A549 (cell line): Measurements from ENCODE around the gene DDX10. TPM values are rescaled to one million over a fixed set of nuclear protein-coding genes. Genes with fewer than 3 reads are reported as not detected.

Source experiments
- ATAC-seq, 2 experiments: fragments of 200-7000 bp in 1 of 2; fragments of >200 bp in 1 of 2; cut with Nextera tagmentation in 1 of 2; cut with Tn5 transposase in 1 of 2; 3 replicates each; pipeline versions ENCODE4 v1.8.0 to v1.9.1; 2018 to 2020; ENCODE audit warnings: mild to moderate bottlenecking in 1 of 2, moderate library complexity in 1 of 2
- CTCF ChIA-PET: fragments of 300-600 bp; sonication (Branson Sonifier 250); formaldehyde crosslinking; extraction: SDS; loops from one replicate; lab custom pipeline; 2021; ENCODE audit warnings: antibody characterized with exemption, inconsistent platforms; lab: Yijun Ruan, JAX
- POLR2A ChIA-PET: fragments of 350-600 bp; formaldehyde crosslinking; extraction: SDS; loops from one replicate; lab custom pipeline; 2021; ENCODE audit warnings: antibody characterized with exemption, inconsistent platforms; lab: Yijun Ruan, JAX
- DNase-seq, 2 experiments: peaks; one replicate each; pipeline versions ENCODE4 v3.0.0 to v3.0.0-alpha.2; 2011 to 2016; ENCODE audit warnings: low read depth in 1 of 2, low spot score in 1 of 2
- FAIRE-seq: peaks from 2 replicates; lab custom pipeline; 2011; peaks lifted over from hg19 to GRCh38; lab: Jason Lieb, UNC
- H3K27ac ChIP-seq, 2 experiments: fragments of >200 bp; sonication (Bioruptor Twin); formaldehyde crosslinking; 3 replicates each; pipeline ENCODE4 v1.5.1; 2016 to 2017
- H3K4me1 ChIP-seq: fragments of >200 bp; sonication (Bioruptor Twin); formaldehyde crosslinking; 3 replicates; pipeline ENCODE4 v1.6.1; 2016
- H3K4me2 ChIP-seq: fragments of >200 bp; sonication (Bioruptor Twin); formaldehyde crosslinking; 3 replicates; pipeline ENCODE4 v1.6.1; 2016
- H3K4me3 ChIP-seq: fragments of >200 bp; sonication (Bioruptor Twin); formaldehyde crosslinking; 3 replicates; pipeline ENCODE4 v1.5.1; 2016
- H3K9me3 ChIP-seq: fragments of >200 bp; sonication (Bioruptor Twin); formaldehyde crosslinking; 3 replicates; pipeline ENCODE4 v1.6.1; 2016
- BCL3 ChIP-seq: fragments of >200 bp; sonication (Bioruptor Twin); formaldehyde crosslinking; IDR thresholded peaks from 3 replicates; pipeline ENCODE4 v1.6.1; 2016
- CEBPB ChIP-seq, 2 experiments: fragments of >200 bp in 1 of 2; sonication (Bioruptor Twin) in 1 of 2; formaldehyde crosslinking in 1 of 2; IDR thresholded peaks; 2 replicates each; pipeline ENCODE4 v1.6.1; 2012 to 2016
- CHD2 ChIP-seq: fragments of 150-350 bp; IDR thresholded peaks from 2 replicates; pipeline ENCODE4 v1.6.1; 2014; ENCODE audit warnings: low read length; ENCODE audit not compliant: partially characterized antibody
- CTCF ChIP-seq: fragments of >200 bp; sonication (Bioruptor Twin); formaldehyde crosslinking; IDR thresholded peaks from 3 replicates; pipeline ENCODE4 v1.5.1; 2016
- EP300 ChIP-seq, 2 experiments: fragments of >200 bp; sonication (Bioruptor Twin); formaldehyde crosslinking; IDR thresholded peaks; 2 replicates in 1 of 2; 3 replicates in 1 of 2; pipeline ENCODE4 v1.6.1; 2016 to 2017
- ESRRA ChIP-seq: fragments of 150-350 bp; IDR thresholded peaks from 2 replicates; pipeline ENCODE4 v1.6.1; 2014; ENCODE audit warnings: mild to moderate bottlenecking, low read length, borderline replicate concordance
- FOSB ChIP-seq: fragments of 250-450 bp; sonication (Bioruptor Pico); IDR thresholded peaks from 2 replicates; pipeline ENCODE4 v1.5.0; 2020; ENCODE audit warnings: mild to moderate bottlenecking, moderate library complexity
- HDAC2 ChIP-seq: fragments of 200-600 bp; sonication (generic); IDR thresholded peaks from 2 replicates; pipeline ENCODE4 v1.6.1; 2016
- HES2 ChIP-seq: fragments of >200 bp; sonication (Bioruptor Twin); formaldehyde crosslinking; IDR thresholded peaks from 2 replicates; pipeline ENCODE4 v1.6.1; 2016
- HMGXB4 ChIP-seq: fragments of 250-450 bp; sonication (Bioruptor Pico); IDR thresholded peaks from 2 replicates; pipeline ENCODE4 v1.5.0; 2021; ENCODE audit warnings: mild to moderate bottlenecking, moderate library complexity, borderline replicate concordance
- KDM1A ChIP-seq: fragments of 200-600 bp; sonication (generic); IDR thresholded peaks from 2 replicates; pipeline ENCODE4 v1.6.1; 2016; ENCODE audit warnings: low read depth, mild to moderate bottlenecking
- KDM5A ChIP-seq: fragments of 200-600 bp; sonication (generic); IDR thresholded peaks from 2 replicates; pipeline ENCODE4 v1.6.1; 2016; ENCODE audit warnings: antibody characterized with exemption, mild to moderate bottlenecking
- MAFK ChIP-seq: fragments of 450-650 bp; IDR thresholded peaks from 2 replicates; pipeline ENCODE4 v1.6.1; 2014; ENCODE audit not compliant: partially characterized antibody
- MYC ChIP-seq: IDR thresholded peaks from 2 replicates; pipeline ENCODE4 v1.6.1; 2012; ENCODE audit warnings: mild to moderate bottlenecking, inconsistent platforms, low read length, improper control_type of control experiment, borderline replicate concordance
- PHF8 ChIP-seq: fragments of 200-600 bp; sonication (generic); IDR thresholded peaks from 2 replicates; pipeline ENCODE4 v1.6.1; 2016; ENCODE audit warnings: low read depth, mild to moderate bottlenecking, antibody characterized with exemption, moderate library complexity, borderline replicate concordance
- POLR2AphosphoS2 ChIP-seq: conservative IDR thresholded peaks from 2 replicates; pipeline ENCODE4 v1.6.1; 2012; ENCODE audit warnings: low read length, improper control_type of control experiment, inconsistent platforms
- RFX5 ChIP-seq: fragments of 450-650 bp; IDR thresholded peaks from 2 replicates; pipeline ENCODE4 v1.7.1; 2014; ENCODE audit warnings: antibody characterized with exemption, mild to moderate bottlenecking, moderate library complexity
- SMC3 ChIP-seq: fragments of >200 bp; sonication (Bioruptor Twin); formaldehyde crosslinking; IDR thresholded peaks from 3 replicates; pipeline ENCODE4 v1.6.1; 2018; ENCODE audit warnings: inconsistent platforms
- TFCP2L1 ChIP-seq: fragments of 250-450 bp; sonication (Bioruptor Pico); IDR thresholded peaks from 2 replicates; pipeline ENCODE4 v1.5.0; 2021; ENCODE audit warnings: mild to moderate bottlenecking
- ZNF302 ChIP-seq: fragments of 250-450 bp; sonication (Bioruptor Pico); IDR thresholded peaks from 2 replicates; pipeline ENCODE4 v1.9.0; 2021; ENCODE audit warnings: inconsistent platforms, mild to moderate bottlenecking, moderate library complexity
- WGBS: methylation state at CpG from one replicate; pipeline ENCODE4 v1.1.6; 2017; ENCODE audit errors: missing lambda C conversion rate; 5-methylcytosine and 5-hydroxymethylcytosine counted together
- polyA plus RNA-seq, 4 experiments: library from polyadenylated mRNA; depleted of rRNA in 3 of 4; stranded (reverse); fragments of >200 nt; fragmentation: RNase III in 1 of 4; extraction: RNeasy Plus Mini Kit Qiagen cat#74134 plus additional on column Dnase treatment in 1 of 4; gene quantifications; 2 replicates in 3 of 4; 3 replicates in 1 of 4; pipeline ENCODE4 v1.2.3, GENCODE V29; 2011 to 2017
- TF ChIP-seq, protein P1 (sequence below): fragments of 450-650 bp; IDR thresholded peaks from 2 replicates; pipeline ENCODE4 v1.6.1; 2014; ENCODE audit warnings: antibody characterized with exemption
- TF ChIP-seq, protein P2 (sequence below): fragments of 200-600 bp; sonication (generic); IDR thresholded peaks from 2 replicates; pipeline ENCODE4 v1.6.1; 2016; ENCODE audit warnings: antibody characterized with exemption, mild to moderate bottlenecking, moderate library complexity
- TF ChIP-seq, protein P3 (sequence below): IDR thresholded peaks from 2 replicates; pipeline ENCODE4 v1.6.1; 2012

DDX10 gene
- polyA plus RNA-seq, 2 of the 4 experiments (the other 2 are of a cell fraction) = 46.0 to 189 TPM

DNA sequence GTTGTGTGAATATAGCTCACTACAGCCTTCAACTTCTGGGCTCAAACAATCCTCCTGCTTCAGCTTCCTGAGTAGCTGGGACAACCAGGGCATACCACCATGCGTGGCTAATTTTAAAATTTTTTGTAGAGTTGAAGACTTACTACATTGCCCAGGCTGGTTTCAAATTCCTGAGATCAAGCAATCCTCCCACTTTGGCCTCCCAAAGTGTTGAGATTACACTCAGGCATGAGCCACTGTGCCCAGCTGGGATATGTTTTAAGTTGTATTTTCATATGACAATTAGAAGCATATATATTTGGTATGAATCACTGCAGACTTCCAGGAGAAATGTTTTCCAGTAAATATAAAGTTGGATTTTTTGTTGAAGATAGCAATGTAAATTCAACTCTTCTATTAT lies 15.4 kb downstream of the DDX10 start:
- FAIRE-seq (no peak), DNase-seq (no peak)
- H3K4me2 ChIP-seq = no peak overlapping the region
- H3K27ac ChIP-seq = no peak overlapping the region
- 92% methylated on average over 1 of the region's 1 CpG for WGBS
- H3K4me3 ChIP-seq = no peak overlapping the region
- POLR2A ChIA-PET = no interaction called here
- no peaks in the 10 kb centered on the region for H3K9me3 ChIP-seq
- TF ChIP-seq PHF8 = no peak
- no peak for TF ChIP-seq MYC
- no peak for TF ChIP-seq HMGXB4 (CRISPR knock-in tag)
- no peak for TF ChIP-seq KDM1A
- TF ChIP-seq, protein P1, sequence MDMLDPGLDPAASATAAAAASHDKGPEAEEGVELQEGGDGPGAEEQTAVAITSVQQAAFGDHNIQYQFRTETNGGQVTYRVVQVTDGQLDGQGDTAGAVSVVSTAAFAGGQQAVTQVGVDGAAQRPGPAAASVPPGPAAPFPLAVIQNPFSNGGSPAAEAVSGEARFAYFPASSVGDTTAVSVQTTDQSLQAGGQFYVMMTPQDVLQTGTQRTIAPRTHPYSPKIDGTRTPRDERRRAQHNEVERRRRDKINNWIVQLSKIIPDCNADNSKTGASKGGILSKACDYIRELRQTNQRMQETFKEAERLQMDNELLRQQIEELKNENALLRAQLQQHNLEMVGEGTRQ = no peak
- TF ChIP-seq RFX5 = no peak
- TF ChIP-seq TFCP2L1 = no peak
- no peak for TF ChIP-seq CTCF
- no peak for TF ChIP-seq FOSB (CRISPR knock-in tag)
- no peak for TF ChIP-seq KDM5A
- TF ChIP-seq HES2 = no peak
- TF ChIP-seq POLR2AphosphoS2 = no peak
- TF ChIP-seq, protein P2, sequence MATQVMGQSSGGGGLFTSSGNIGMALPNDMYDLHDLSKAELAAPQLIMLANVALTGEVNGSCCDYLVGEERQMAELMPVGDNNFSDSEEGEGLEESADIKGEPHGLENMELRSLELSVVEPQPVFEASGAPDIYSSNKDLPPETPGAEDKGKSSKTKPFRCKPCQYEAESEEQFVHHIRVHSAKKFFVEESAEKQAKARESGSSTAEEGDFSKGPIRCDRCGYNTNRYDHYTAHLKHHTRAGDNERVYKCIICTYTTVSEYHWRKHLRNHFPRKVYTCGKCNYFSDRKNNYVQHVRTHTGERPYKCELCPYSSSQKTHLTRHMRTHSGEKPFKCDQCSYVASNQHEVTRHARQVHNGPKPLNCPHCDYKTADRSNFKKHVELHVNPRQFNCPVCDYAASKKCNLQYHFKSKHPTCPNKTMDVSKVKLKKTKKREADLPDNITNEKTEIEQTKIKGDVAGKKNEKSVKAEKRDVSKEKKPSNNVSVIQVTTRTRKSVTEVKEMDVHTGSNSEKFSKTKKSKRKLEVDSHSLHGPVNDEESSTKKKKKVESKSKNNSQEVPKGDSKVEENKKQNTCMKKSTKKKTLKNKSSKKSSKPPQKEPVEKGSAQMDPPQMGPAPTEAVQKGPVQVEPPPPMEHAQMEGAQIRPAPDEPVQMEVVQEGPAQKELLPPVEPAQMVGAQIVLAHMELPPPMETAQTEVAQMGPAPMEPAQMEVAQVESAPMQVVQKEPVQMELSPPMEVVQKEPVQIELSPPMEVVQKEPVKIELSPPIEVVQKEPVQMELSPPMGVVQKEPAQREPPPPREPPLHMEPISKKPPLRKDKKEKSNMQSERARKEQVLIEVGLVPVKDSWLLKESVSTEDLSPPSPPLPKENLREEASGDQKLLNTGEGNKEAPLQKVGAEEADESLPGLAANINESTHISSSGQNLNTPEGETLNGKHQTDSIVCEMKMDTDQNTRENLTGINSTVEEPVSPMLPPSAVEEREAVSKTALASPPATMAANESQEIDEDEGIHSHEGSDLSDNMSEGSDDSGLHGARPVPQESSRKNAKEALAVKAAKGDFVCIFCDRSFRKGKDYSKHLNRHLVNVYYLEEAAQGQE = no peak
- no peak for TF ChIP-seq CHD2
- no peak for TF ChIP-seq EP300 (IDR thresholded peaks at IDR 0.05)
- no peak for TF ChIP-seq CEBPB (IDR thresholded peaks at IDR 0.05)
- TF ChIP-seq, all 56 proteins: peak for 0
- no peak for ATAC-seq
- no peaks in the 10 kb centered on the region for H3K4me1 ChIP-seq
- CTCF ChIA-PET = no interaction called here

- H3K4me2 ChIP-seq = no peak overlapping the region
- FAIRE-seq (no peak), DNase-seq (no peak), ATAC-seq (no peak)
- POLR2A ChIA-PET = no interaction called here
- no peak overlapping the region for H3K4me3 ChIP-seq
- no peak overlapping the region for H3K27ac ChIP-seq
- H3K9me3 ChIP-seq = no peaks in the 10 kb centered on the region
- no peaks in the 10 kb centered on the region for H3K4me1 ChIP-seq
- WGBS = 92% methylated on average over 4 of the region's 7 CpGs
- CTCF ChIA-PET = interaction anchor here (0.6 kb wide), 1 partner anchor 485 kb away, joined by 3 read pairs; no protein-coding TSS in a partner anchor
- TF ChIP-seq, protein P3, sequence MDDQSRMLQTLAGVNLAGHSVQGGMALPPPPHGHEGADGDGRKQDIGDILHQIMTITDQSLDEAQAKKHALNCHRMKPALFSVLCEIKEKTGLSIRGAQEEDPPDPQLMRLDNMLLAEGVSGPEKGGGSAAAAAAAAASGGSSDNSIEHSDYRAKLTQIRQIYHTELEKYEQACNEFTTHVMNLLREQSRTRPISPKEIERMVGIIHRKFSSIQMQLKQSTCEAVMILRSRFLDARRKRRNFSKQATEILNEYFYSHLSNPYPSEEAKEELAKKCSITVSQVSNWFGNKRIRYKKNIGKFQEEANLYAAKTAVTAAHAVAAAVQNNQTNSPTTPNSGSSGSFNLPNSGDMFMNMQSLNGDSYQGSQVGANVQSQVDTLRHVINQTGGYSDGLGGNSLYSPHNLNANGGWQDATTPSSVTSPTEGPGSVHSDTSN = no peak
- TF ChIP-seq ZNF302 (CRISPR knock-in tag) = no peak
- TF ChIP-seq ESRRA = no peak
- no peak for TF ChIP-seq SMC3
- no peak for TF ChIP-seq CTCF
- TF ChIP-seq TFCP2L1 = no peak
- TF ChIP-seq MAFK = no peak
- no peak for TF ChIP-seq BCL3
- no peak for TF ChIP-seq KDM5A
- no peak for TF ChIP-seq HDAC2
These were observed 20.7 kb downstream of the DDX10 start for GRCh38 chr11:108685419-108686130.
